ENCODE measurements around the gene SEMA3E.

The SEMA3E gene

DNA sequence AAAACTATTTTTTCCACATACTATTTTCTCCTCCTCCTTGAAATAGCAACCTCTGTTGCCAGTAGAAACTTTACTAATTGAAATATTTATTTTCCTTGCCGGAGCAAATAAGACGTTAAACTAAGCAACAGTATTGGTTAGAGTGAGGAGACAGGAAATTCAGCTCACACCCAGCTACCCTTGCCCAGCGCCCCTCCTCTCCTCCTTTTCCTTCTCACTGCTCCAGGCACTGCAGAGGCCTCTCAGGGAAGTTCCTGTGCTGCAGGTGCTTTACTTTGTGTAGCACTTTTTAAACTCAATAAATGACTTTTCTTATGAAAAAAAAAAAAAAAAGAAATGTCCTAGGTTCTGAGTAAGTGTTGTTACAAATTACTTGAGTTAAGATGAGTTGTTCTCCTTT is 134.0 kb downstream of the SEMA3E start:
- no peak overlapping the region for H3K23ac ChIP-seq (ENCODE audit: low read length)
- no CpG with 5 or more reads among the region's 3 CpGs for WGBS (ENCODE audit: extremely low coverage, insufficient coverage, insufficient read length)
- no peak overlapping the region for H3K4me2 ChIP-seq (ENCODE audit: low read length)

DNA sequence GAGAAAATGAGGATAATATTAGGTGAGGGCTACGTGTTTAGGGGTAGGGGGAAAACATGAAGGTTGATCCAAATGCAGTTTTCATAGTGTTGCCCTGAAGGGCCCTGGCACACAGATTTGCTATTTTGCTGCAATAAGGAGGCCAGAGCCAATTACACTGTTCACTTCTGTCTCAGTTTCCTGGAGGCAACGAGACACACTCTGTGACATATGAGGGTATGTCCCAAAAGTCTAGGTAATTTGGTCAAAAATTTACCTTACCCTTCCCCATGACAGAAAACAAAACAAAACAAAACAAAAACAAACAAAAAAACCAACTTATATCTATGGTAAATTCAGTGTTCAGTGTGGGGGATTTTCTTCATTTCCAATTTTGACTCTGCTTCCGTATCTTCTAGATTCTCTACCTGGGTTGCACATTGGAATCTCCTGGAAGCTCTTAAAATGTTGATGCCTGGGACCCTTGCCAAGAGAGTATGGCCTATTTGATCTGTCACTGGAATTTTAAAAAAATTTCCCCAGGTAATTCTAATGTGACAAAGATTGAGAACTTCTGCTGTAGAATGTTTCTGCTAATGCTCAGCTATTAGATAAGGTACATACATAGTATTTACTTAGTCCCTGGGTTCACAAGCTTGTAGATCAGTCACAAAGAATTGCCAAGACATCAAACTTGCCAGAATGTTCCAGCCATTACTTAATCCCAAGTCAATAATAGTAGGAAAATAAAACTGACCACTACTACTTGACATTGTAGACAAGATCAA is 139.5 kb downstream of the SEMA3E start:
- no peak overlapping the region for H3K9ac ChIP-seq (ENCODE audit: low read length)
- H3K4ac ChIP-seq (ENCODE audit: low read depth, low read length), result no peak overlapping the region
- no peaks in the 10 kb centered on the region for H3K79me2 ChIP-seq (ENCODE audit: control insufficient read depth, insufficient read depth, low read length, poor library complexity)
- H4K12ac ChIP-seq (ENCODE audit: low read depth, low read length), result no peak overlapping the region
- no peaks in the 10 kb centered on the region for H3K36me3 ChIP-seq (ENCODE audit: control insufficient read depth in 1 of 2, insufficient read depth in 2 of 2, low read length in 2 of 2)
- no peak overlapping the region for H3K18ac ChIP-seq (ENCODE audit: low read length)
- no peak overlapping the region for H3K4me3 ChIP-seq (ENCODE audit: low read depth, low read length)
- no peak overlapping the region for H4K91ac ChIP-seq (ENCODE audit: low read depth, low read length)
- H3K79me1 ChIP-seq (ENCODE audit: low read length), result no peaks in the 10 kb centered on the region
- H3K4me2 ChIP-seq (ENCODE audit: low read length), result no peak overlapping the region
- no peak overlapping the region for H3K27ac ChIP-seq (ENCODE audit: low read depth, low read length)
- H3K4me1 ChIP-seq (ENCODE audit: control insufficient read depth in 1 of 2, insufficient read depth in 2 of 2, low read length in 2 of 2), result no peaks in the 10 kb centered on the region
- H3K14ac ChIP-seq (ENCODE audit: low read length), result no peak overlapping the region
- no peak overlapping the region for H2AK5ac ChIP-seq (ENCODE audit: low read length)
- H4K8ac ChIP-seq (ENCODE audit: low read depth, low read length), result no peak overlapping the region
- H3K27me3 ChIP-seq (ENCODE audit: insufficient read depth, low read length), result no peaks in the 10 kb centered on the region
- WGBS (ENCODE audit: extremely low coverage, insufficient coverage, insufficient read length), result no CpG with 5 or more reads among the region's 3 CpGs
- no peak overlapping the region for H2BK5ac ChIP-seq (ENCODE audit: low read depth, low read length, poor library complexity)
- no peak overlapping the region for H2BK120ac ChIP-seq (ENCODE audit: insufficient read depth, low read length, poor library complexity)
- H2AFZ ChIP-seq (ENCODE audit: insufficient read depth, low read length, poor library complexity), result no peak overlapping the region
- no peak overlapping the region for H2BK12ac ChIP-seq (ENCODE audit: low read length)
- no peak overlapping the region for H3K23ac ChIP-seq (ENCODE audit: low read length)
- no peak for DNase-seq
- no peaks in the 10 kb centered on the region for H3K9me3 ChIP-seq (ENCODE audit: insufficient read depth, low read depth, low read length)

More for the DNA sequence above, 134.0 kb downstream of the SEMA3E start:
- DNase-seq, result no peak
- Histone ChIP-seq H2BK12ac (ENCODE audit: low read length) (no peak overlapping the region), H2BK120ac (ENCODE audit: insufficient read depth, low read length, poor library complexity) (no peak overlapping the region), H3K18ac (ENCODE audit: low read length) (no peak overlapping the region), H4K8ac (ENCODE audit: low read depth, low read length) (no peak overlapping the region), H2AK5ac (ENCODE audit: low read length) (no peak overlapping the region), H3K4me1 (ENCODE audit: control insufficient read depth in 1 of 2, insufficient read depth in 2 of 2, low read length in 2 of 2) (no peaks in the 10 kb centered on the region), H3K36me3 (ENCODE audit: control insufficient read depth in 1 of 2, insufficient read depth in 2 of 2, low read length in 2 of 2) (no peaks in the 10 kb centered on the region), H3K4ac (ENCODE audit: low read depth, low read length) (no peak overlapping the region), H3K9ac (ENCODE audit: low read length) (no peak overlapping the region), H3K9me3 (ENCODE audit: insufficient read depth, low read depth, low read length) (no peaks in the 10 kb centered on the region), H3K79me2 (ENCODE audit: control insufficient read depth, insufficient read depth, low read length, poor library complexity) (no peaks in the 10 kb centered on the region), H3K4me3 (ENCODE audit: low read depth, low read length) (no peak overlapping the region), H3K79me1 (ENCODE audit: low read length) (no peaks in the 10 kb centered on the region), H4K91ac (ENCODE audit: low read depth, low read length) (no peak overlapping the region), H3K27me3 (ENCODE audit: insufficient read depth, low read length) (no peaks in the 10 kb centered on the region), H2AFZ (ENCODE audit: insufficient read depth, low read length, poor library complexity) (no peak overlapping the region), H2BK5ac (ENCODE audit: low read depth, low read length, poor library complexity) (no peak overlapping the region), H3K27ac (ENCODE audit: low read depth, low read length) (no peak overlapping the region), H3K14ac (ENCODE audit: low read length) (no peak overlapping the region), H4K12ac (ENCODE audit: low read depth, low read length) (no peak overlapping the region)

DNA sequence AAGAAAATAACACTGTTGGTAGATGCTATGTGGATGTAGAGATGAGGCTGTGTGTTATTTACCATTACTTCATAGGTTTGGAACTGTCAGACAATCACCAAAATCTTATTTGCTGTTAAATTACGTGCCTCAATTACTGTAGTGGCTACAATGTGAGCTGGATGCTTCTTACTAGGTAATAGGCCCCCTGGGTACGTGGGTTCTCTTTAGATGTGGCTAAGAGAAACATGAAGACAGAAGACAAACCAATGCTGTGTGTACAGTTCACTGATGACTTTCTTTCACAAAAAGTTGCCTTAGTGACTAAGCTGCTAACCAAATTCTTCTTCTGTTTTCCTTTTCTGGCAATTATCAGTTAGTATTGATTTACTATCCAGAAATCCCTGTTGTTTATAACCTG is 144.6 kb downstream of the SEMA3E start:
- Histone ChIP-seq H2AFZ (ENCODE audit: insufficient read depth, low read length, poor library complexity) (no peak overlapping the region), H4K12ac (ENCODE audit: low read depth, low read length) (no peak overlapping the region), H2BK12ac (ENCODE audit: low read length) (no peak overlapping the region), H2BK120ac (ENCODE audit: insufficient read depth, low read length, poor library complexity) (no peak overlapping the region), H3K27ac (ENCODE audit: low read depth, low read length) (no peak overlapping the region), H3K9me3 (ENCODE audit: insufficient read depth, low read depth, low read length) (no peaks in the 10 kb centered on the region), H3K27me3 (ENCODE audit: insufficient read depth, low read length) (no peaks in the 10 kb centered on the region), H3K9ac (ENCODE audit: low read length) (no peak overlapping the region), H3K79me1 (ENCODE audit: low read length) (no peaks in the 10 kb centered on the region), H2BK5ac (ENCODE audit: low read depth, low read length, poor library complexity) (no peak overlapping the region), H3K4me2 (ENCODE audit: low read length) (no peak overlapping the region), H3K4ac (ENCODE audit: low read depth, low read length) (no peak overlapping the region), H3K18ac (ENCODE audit: low read length) (no peak overlapping the region), H2AK5ac (ENCODE audit: low read length) (no peak overlapping the region), H3K4me1 (ENCODE audit: control insufficient read depth in 1 of 2, insufficient read depth in 2 of 2, low read length in 2 of 2) (no peaks in the 10 kb centered on the region), H3K79me2 (ENCODE audit: control insufficient read depth, insufficient read depth, low read length, poor library complexity) (no peaks in the 10 kb centered on the region), H3K36me3 (ENCODE audit: control insufficient read depth in 1 of 2, insufficient read depth in 2 of 2, low read length in 2 of 2) (no peaks in the 10 kb centered on the region), H4K91ac (ENCODE audit: low read depth, low read length) (no peak overlapping the region), H4K8ac (ENCODE audit: low read depth, low read length) (no peak overlapping the region), H3K14ac (ENCODE audit: low read length) (no peak overlapping the region), H3K4me3 (ENCODE audit: low read depth, low read length) (no peak overlapping the region), H3K23ac (ENCODE audit: low read length) (no peak overlapping the region)
- no CpG with 5 or more reads among the region's 2 CpGs for WGBS (ENCODE audit: extremely low coverage, insufficient coverage, insufficient read length)
- no peak for DNase-seq

DNA sequence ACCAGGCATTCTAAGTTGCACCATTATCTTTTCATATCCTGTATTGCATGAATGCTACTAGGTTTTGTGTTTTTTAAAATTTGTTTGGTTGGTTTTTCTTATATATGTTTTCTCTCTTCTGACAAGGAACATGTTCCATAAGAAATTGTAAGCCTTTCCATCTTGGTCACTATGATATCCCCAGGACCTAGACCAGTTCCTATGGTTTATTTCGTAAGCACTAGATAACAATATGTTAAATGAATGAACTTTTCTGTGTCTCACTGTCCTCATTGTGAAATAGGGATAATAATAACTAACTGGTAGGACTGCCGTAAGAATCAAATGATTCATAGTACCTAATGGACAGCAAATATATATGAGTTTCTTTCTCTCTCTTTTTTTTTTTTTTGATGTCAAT is 146.3 kb downstream of the SEMA3E start:
- no peak overlapping the region for H3K18ac ChIP-seq (ENCODE audit: low read length)
- H4K8ac ChIP-seq (ENCODE audit: low read depth, low read length), result no peak overlapping the region
- H2AFZ ChIP-seq (ENCODE audit: insufficient read depth, low read length, poor library complexity), result no peak overlapping the region
- no peaks in the 10 kb centered on the region for H3K36me3 ChIP-seq (ENCODE audit: control insufficient read depth in 1 of 2, insufficient read depth in 2 of 2, low read length in 2 of 2)
- no peak overlapping the region for H3K14ac ChIP-seq (ENCODE audit: low read length)
- no peak overlapping the region for H3K4me3 ChIP-seq (ENCODE audit: low read depth, low read length)
- no peak overlapping the region for H3K27ac ChIP-seq (ENCODE audit: low read depth, low read length)
- no peak overlapping the region for H2BK120ac ChIP-seq (ENCODE audit: insufficient read depth, low read length, poor library complexity)
- no peak overlapping the region for H3K9ac ChIP-seq (ENCODE audit: low read length)
- no peak overlapping the region for H3K4me2 ChIP-seq (ENCODE audit: low read length)
- WGBS (ENCODE audit: extremely low coverage, insufficient coverage, insufficient read length), result no CpG with 5 or more reads among the region's 2 CpGs
- H3K9me3 ChIP-seq (ENCODE audit: insufficient read depth, low read depth, low read length), result no peaks in the 10 kb centered on the region
- H4K12ac ChIP-seq (ENCODE audit: low read depth, low read length), result no peak overlapping the region
- H2BK5ac ChIP-seq (ENCODE audit: low read depth, low read length, poor library complexity), result no peak overlapping the region
- no peaks in the 10 kb centered on the region for H3K4me1 ChIP-seq (ENCODE audit: control insufficient read depth in 1 of 2, insufficient read depth in 2 of 2, low read length in 2 of 2)
- no peak for DNase-seq
- H3K23ac ChIP-seq (ENCODE audit: low read length), result no peak overlapping the region
- H2AK5ac ChIP-seq (ENCODE audit: low read length), result no peak overlapping the region
- H3K79me1 ChIP-seq (ENCODE audit: low read length), result no peaks in the 10 kb centered on the region
- no peaks in the 10 kb centered on the region for H3K27me3 ChIP-seq (ENCODE audit: insufficient read depth, low read length)
- H3K79me2 ChIP-seq (ENCODE audit: control insufficient read depth, insufficient read depth, low read length, poor library complexity), result no peaks in the 10 kb centered on the region
- no peak overlapping the region for H3K4ac ChIP-seq (ENCODE audit: low read depth, low read length)
- no peak overlapping the region for H4K91ac ChIP-seq (ENCODE audit: low read depth, low read length)
- H2BK12ac ChIP-seq (ENCODE audit: low read length), result no peak overlapping the region

Data from trophoblast cell (in vitro differentiated cells and primary cell).